SW480 (cell line): ENCODE data around the gene ADARB2.
"Not testable (repeated sequence)": the region's sequence is repeated elsewhere in the genome, so short reads cannot be mapped to it uniquely, and the experiment has no call there.

Source experiments
- DNase-seq: peaks from one replicate; pipeline ENCODE4 v3.0.0-alpha.2; 2016; ENCODE audit warnings: low spot score

ADARB2 gene

GRCh38 chr10:1737222-1738061, at the start of gene ADARB2:
Gene ADARB2, minus strand, starts transcription at chr10:1737525.
- DNase-seq = peak; percentile 47

GRCh38 chr10:1785835-1786234, 48.5 kb upstream of the ADARB2 start:
- DNase-seq = no peak

GRCh38 chr10:1782841-1783240, 45.5 kb upstream of the ADARB2 start:
- DNase-seq = no peak

GRCh38 chr10:1779796-1780195, 42.5 kb upstream of the ADARB2 start:
- no peak for DNase-seq

- DNase-seq = no peak
Measured at GRCh38 chr10:1778375-1778969, 41.1 kb upstream of the ADARB2 start.

- no peak for DNase-seq
Measured at GRCh38 chr10:1776127-1776662, 38.9 kb upstream of the ADARB2 start.

GRCh38 chr10:1774796-1775195, 37.5 kb upstream of the ADARB2 start:
- no peak for DNase-seq

- DNase-seq = not testable (repeated sequence)
Measured at GRCh38 chr10:1773204-1773603, 35.9 kb upstream of the ADARB2 start.

- no peak for DNase-seq
Measured at GRCh38 chr10:1766049-1766448, 28.7 kb upstream of the ADARB2 start.

- no peak for DNase-seq
Measured at GRCh38 chr10:1762076-1762475, 24.8 kb upstream of the ADARB2 start.

GRCh38 chr10:1754506-1755153, 17.3 kb upstream of the ADARB2 start:
- no peak for DNase-seq

GRCh38 chr10:1752153-1752552, 14.8 kb upstream of the ADARB2 start:
- no peak for DNase-seq

GRCh38 chr10:1747590-1748157, 10.3 kb upstream of the ADARB2 start:
- DNase-seq = no peak

GRCh38 chr10:1746796-1747195, 9.5 kb upstream of the ADARB2 start:
- DNase-seq = no peak

- no peak for DNase-seq
Measured at GRCh38 chr10:1745780-1746456, 8.6 kb upstream of the ADARB2 start.

GRCh38 chr10:1744524-1744923, 7.2 kb upstream of the ADARB2 start:
- DNase-seq = no peak

- no peak for DNase-seq
Measured at GRCh38 chr10:1743141-1743540, 5.8 kb upstream of the ADARB2 start.

- DNase-seq = peak; percentile 0
Measured at GRCh38 chr10:1741450-1741849, 4.1 kb upstream of the ADARB2 start.

- DNase-seq = no peak
Measured at GRCh38 chr10:1739751-1740150, 2.4 kb upstream of the ADARB2 start.

GRCh38 chr10:1738950-1739349, 1.6 kb upstream of the ADARB2 start:
- no peak for DNase-seq

GRCh38 chr10:1736972-1737221, 428 bp downstream of the ADARB2 start:
- DNase-seq = no peak
